Measurements from ENCODE around the gene PAFAH2. TPM values are rescaled to one million over a fixed set of nuclear protein-coding genes. Genes with fewer than 3 reads are reported as not detected.

The PAFAH2 gene
- total RNA-seq, 4 donors from 2014 or later = 11.8 to 23.0 (median 17.1) TPM

DNA sequence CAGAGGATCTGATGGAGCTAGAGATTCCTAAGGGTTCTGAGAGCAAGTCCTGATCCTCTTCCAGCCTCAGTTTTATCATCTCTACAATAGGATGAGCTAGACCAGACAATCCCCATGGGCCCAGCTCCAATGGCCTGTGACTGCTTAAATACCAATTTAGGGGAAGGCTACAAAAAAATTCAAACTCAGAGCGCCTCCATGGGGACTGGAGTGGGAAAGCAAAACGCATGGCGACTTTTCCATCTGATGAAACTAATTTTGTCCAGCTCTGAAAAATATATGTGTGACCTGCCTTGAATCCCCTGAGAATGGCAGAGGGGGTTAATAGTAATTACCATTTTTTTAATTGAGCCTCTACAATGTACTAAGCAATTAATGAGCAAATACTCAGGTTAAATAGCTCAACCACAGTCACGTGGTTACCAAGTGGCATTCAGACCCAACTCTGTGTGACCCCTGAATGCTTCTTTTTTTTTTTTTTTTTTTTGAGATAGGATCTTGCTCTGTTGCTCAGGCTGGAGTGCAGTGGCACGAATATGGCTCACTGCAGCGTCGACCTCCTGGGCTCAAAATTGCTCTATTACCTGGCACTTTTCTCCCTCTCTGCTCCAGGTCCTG is 32.1 kb upstream of the PAFAH2 start:
- no peak overlapping the region for H3K4me3 ChIP-seq (ENCODE audit: low read depth, poor library complexity, severe bottlenecking)
- WGBS, 2 donors = 86 to 88% methylated on average over 7 of the region's 7 CpGs
- DNase-seq (ENCODE audit: low spot score in 2 of 2) = no peak
- TF ChIP-seq, protein P1, sequence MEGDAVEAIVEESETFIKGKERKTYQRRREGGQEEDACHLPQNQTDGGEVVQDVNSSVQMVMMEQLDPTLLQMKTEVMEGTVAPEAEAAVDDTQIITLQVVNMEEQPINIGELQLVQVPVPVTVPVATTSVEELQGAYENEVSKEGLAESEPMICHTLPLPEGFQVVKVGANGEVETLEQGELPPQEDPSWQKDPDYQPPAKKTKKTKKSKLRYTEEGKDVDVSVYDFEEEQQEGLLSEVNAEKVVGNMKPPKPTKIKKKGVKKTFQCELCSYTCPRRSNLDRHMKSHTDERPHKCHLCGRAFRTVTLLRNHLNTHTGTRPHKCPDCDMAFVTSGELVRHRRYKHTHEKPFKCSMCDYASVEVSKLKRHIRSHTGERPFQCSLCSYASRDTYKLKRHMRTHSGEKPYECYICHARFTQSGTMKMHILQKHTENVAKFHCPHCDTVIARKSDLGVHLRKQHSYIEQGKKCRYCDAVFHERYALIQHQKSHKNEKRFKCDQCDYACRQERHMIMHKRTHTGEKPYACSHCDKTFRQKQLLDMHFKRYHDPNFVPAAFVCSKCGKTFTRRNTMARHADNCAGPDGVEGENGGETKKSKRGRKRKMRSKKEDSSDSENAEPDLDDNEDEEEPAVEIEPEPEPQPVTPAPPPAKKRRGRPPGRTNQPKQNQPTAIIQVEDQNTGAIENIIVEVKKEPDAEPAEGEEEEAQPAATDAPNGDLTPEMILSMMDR (IDR thresholded peaks at IDR 0.05) = no peak
- TF ChIP-seq POLR2A (IDR thresholded peaks at IDR 0.05) = no peak
- intact Hi-C loops (cut with DNase I; ENCODE audit: low total_unique reads) = loop anchor here (10.0 kb wide), 1 partner anchor 65 kb away; no protein-coding TSS in a partner anchor

DNA sequence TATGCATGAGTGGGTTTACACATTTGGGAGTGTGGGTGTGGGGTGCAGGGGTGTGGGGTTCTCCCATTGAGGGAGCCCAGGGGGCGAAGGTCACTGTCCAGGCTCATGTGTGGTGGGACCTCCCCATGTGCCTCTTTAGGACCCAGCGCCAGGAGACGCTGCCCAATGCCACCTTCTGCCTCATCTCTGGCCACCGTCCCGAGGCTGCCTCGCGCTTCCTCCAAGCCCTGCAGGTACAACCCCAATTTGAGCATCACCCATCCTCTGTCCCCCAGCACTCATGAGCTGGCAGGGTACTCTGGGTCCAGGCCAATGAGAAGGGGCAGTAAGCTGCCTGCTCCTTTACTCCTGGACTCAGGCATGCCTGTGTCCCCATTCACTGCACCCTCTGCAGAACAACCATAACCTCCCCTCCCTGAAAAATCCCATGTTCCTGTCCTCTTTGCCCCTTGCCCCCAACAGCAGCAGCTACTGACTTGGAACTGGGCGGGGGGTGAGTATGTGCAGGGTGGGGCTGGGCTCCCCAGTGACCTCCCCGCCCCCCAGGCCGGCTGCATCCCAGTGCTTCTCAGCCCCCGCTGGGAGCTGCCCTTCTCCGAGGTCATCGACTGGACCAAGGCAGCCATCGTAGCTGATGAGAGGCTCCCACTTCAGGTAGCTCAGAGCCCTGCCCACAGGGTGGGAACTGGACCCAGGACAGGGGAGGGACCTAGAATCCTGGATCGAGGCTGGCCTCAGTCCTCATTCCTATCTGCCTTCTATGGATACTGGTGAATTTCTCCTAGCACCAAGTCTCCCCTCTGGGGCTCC is 31.4 kb upstream of the PAFAH2 start:
- intact Hi-C loops (cut with DNase I; ENCODE audit: low total_unique reads) = no loop called here
- 79 to 83% methylated on average over 14 of the region's 15 CpGs for WGBS, 2 donors
- no peak for DNase-seq (ENCODE audit: low spot score in 2 of 2)
- no peak overlapping the region for H3K4me3 ChIP-seq (ENCODE audit: low read depth, poor library complexity, severe bottlenecking)
- TF ChIP-seq POLR2A (IDR thresholded peaks at IDR 0.05) = no peak
- TF ChIP-seq, protein P1 (IDR thresholded peaks at IDR 0.05) = no peak

DNA sequence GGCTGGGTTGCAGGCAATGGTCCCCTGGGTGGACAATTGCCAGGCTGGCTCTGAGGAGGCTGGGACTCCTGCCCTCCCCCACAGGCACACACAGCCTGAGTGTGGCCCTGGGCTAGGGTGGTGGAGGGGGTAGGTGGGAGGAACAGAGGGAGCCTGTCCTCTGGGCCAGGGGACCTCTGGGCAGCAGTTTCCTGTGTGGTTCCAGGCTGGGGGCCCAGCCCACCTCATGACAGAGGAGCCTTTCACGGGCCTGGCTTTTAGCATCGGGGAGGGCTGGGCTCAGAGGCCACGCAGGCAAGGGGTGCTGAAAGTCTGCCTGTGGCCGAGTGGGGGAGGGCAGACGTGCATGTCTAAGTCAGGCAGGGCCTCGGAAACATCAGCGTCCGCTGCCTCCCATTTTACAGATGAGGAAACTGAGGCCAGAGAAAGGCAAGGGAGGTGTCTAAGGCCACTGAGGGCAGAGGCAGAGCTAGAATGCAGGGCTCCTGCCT is 30.7 kb upstream of the PAFAH2 start:
- DNase-seq (ENCODE audit: low spot score in 2 of 2) = no peak
- no peak overlapping the region for H3K4me3 ChIP-seq (ENCODE audit: low read depth, poor library complexity, severe bottlenecking)
- no peak for TF ChIP-seq POLR2A (IDR thresholded peaks at IDR 0.05)
- TF ChIP-seq, protein P1 (IDR thresholded peaks at IDR 0.05) = no peak
- WGBS, 2 donors = 67 to 85% methylated on average over 8 of the region's 8 CpGs
- intact Hi-C loops (cut with DNase I; ENCODE audit: low total_unique reads) = no loop called here

DNA sequence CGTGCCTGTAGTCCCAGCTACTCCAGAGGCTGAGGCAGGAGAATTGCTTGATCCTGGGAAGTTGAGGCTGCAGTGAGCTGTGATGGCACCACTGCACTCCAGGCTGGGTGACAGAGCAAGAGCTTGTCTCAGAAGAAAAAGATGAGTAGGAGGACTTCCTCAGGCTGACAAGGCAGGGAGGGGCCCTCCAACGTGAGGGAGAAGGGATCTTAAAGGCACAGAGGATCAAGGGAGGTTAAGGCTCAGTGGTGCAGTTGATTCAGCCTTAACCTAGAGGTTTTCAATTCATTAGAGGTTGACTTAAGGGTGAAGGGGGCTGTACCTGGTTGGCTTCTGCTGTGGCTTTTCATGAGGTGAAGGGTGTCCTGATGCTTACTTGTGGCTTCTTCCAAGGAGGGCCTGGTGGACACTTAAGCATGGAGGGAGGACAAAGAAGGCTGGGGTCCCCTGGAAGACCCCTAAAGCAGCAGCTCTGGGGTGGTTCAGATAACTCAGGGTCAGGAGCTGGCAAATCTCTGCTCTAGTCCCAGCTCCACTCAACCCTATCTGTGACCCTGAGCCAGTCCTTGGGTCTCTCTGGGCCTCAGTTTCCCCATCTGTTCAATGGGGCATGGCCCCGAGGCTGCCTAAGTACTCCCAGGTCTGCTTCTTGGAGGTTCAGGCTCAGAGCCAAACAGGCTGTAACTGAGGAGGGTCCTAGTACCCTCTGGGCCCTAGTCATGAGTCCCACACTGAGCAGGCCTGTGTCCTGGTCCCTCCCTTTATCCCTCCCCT is 30.0 kb upstream of the PAFAH2 start:
- intact Hi-C loops (cut with DNase I; ENCODE audit: low total_unique reads) = no loop called here
- WGBS, 2 donors = 35 to 41% methylated on average over 3 of the region's 3 CpGs
- H3K4me3 ChIP-seq (ENCODE audit: low read depth, poor library complexity, severe bottlenecking) = no peak overlapping the region
- no peak for DNase-seq (ENCODE audit: low spot score in 2 of 2)
- TF ChIP-seq, protein P1 (IDR thresholded peaks at IDR 0.05) = no peak
- TF ChIP-seq POLR2A (IDR thresholded peaks at IDR 0.05) = no peak

DNA sequence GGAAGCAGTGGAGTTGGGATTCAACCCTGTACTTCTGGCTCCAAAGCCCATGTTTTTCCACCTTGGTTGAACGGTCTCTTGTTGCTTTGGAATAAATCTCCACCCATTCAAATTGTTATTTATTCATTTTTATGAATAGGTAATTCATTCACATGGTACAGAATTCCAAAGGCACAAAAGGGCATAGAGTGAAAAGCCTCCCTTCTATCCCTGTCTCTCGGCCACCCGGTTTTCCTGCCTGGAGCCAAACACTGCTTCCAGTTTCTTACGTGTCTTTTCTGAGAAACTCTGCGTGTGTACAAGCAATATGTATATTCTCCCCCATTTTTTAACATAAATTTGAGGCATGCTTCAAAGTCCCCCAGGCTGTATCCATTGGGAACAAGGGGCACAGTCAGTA is 27.7 kb upstream of the PAFAH2 start:
- intact Hi-C loops (cut with DNase I; ENCODE audit: low total_unique reads) = no loop called here
- H3K4me3 ChIP-seq (ENCODE audit: low read depth, poor library complexity, severe bottlenecking) = no peak overlapping the region
- DNase-seq (ENCODE audit: low spot score in 2 of 2) = no peak
- TF ChIP-seq POLR2A (IDR thresholded peaks at IDR 0.05) = no peak
- TF ChIP-seq, protein P1 (IDR thresholded peaks at IDR 0.05) = no peak
- WGBS, 2 donors = 66 to 75% methylated on average over 5 of the region's 5 CpGs
